PC-9 (cell line): ENCODE results near the gene OR7A10. TPM values are rescaled to one million over a fixed set of nuclear protein-coding genes. Genes with fewer than 3 reads are reported as not detected.
A peak's percentile ranks its signal among the peaks of the same experiment; 100 is the strongest.

Source experiments
- BruUV-seq: library from RNA; stranded (reverse); fragments of 400-500 nt; replicated peaks from 2 replicates; lab custom pipeline; 2021; lab: Mats Ljungman, UMichigan
- CTCF ChIA-PET: fragments of 300-600 bp; sonication (Branson Sonifier 250); formaldehyde crosslinking; loops from one replicate; lab custom pipeline; 2022; ENCODE audit warnings: antibody characterized with exemption; lab: Charles Lee
- POLR2A ChIA-PET: fragments of 300-600 bp; sonication (Branson Sonifier 250); formaldehyde crosslinking; loops from one replicate; lab custom pipeline; 2022; ENCODE audit warnings: antibody characterized with exemption; ENCODE audit not compliant: unreplicated experiment; lab: Charles Lee
- DNase-seq, 2 experiments: peaks; one replicate each; pipeline versions ENCODE4 v3.0.0 to v3.0.0-alpha.2; 2015 to 2022; ENCODE audit warnings: mixed read lengths in 1 of 2
- H2AFZ ChIP-seq: fragments of 200-600 bp; sonication (generic); 2 replicates; pipeline ENCODE4 v1.8.1; 2017; ENCODE audit warnings: antibody characterized with exemption
- H3F3A ChIP-seq: fragments of 200-600 bp; sonication (generic); 2 replicates; pipeline ENCODE4 v1.8.1; 2017; ENCODE audit warnings: antibody characterized with exemption, mild to moderate bottlenecking, low read depth; ENCODE audit not compliant: insufficient read depth
- H3K27ac ChIP-seq: fragments of 200-600 bp; sonication (generic); 2 replicates; pipeline ENCODE4 v1.6.1; 2016; ENCODE audit warnings: mixed run types
- H3K27me3 ChIP-seq: fragments of 200-600 bp; sonication (generic); 2 replicates; pipeline ENCODE4 v1.6.1; 2016; ENCODE audit warnings: low read depth, mixed run types; ENCODE audit not compliant: insufficient read depth
- H3K36me3 ChIP-seq: fragments of 200-600 bp; sonication (generic); 2 replicates; pipeline ENCODE4 v1.6.1; 2016; ENCODE audit warnings: low read depth, mixed run types
- H3K4me1 ChIP-seq: fragments of 200-600 bp; sonication (generic); replicated peaks from 2 replicates; pipeline ENCODE4 v1.6.1; 2016; ENCODE audit warnings: mixed run types; ENCODE audit not compliant: insufficient read depth
- H3K4me2 ChIP-seq: fragments of 200-600 bp; sonication (generic); 2 replicates; pipeline ENCODE4 v1.6.1; 2017; ENCODE audit warnings: mixed run types
- H3K4me3 ChIP-seq: fragments of 200-600 bp; sonication (generic); 2 replicates; pipeline ENCODE4 v1.6.1; 2016; ENCODE audit warnings: mixed run types
- H3K79me2 ChIP-seq: fragments of 200-600 bp; sonication (generic); 2 replicates; pipeline ENCODE4 v1.6.1; 2017; ENCODE audit warnings: low read depth, mixed run types
- H3K9me2 ChIP-seq: fragments of 200-600 bp; sonication (generic); 2 replicates; pipeline ENCODE4 v1.8.1; 2017; ENCODE audit warnings: mild to moderate bottlenecking; ENCODE audit not compliant: insufficient read depth
- H3K9me3 ChIP-seq: fragments of 200-600 bp; sonication (generic); 2 replicates; pipeline ENCODE4 v1.8.1; 2016; ENCODE audit warnings: low read depth; ENCODE audit not compliant: insufficient read depth
- H4K20me1 ChIP-seq: fragments of 200-600 bp; sonication (generic); 2 replicates; pipeline ENCODE4 v1.8.1; 2017; ENCODE audit not compliant: insufficient read depth
- EZH2 ChIP-seq: fragments of 200-600 bp; sonication (generic); IDR thresholded peaks from 2 replicates; pipeline ENCODE4 v1.8.0; 2017; ENCODE audit warnings: antibody characterized with exemption, low read depth
- intact Hi-C: fragments of 100-400 bp; cut with micrococcal nuclease; formaldehyde crosslinking; loops from one replicate; pipeline ENCODE4 v1.10.0; 2022; ENCODE audit not compliant: unreplicated experiment
- total RNA-seq: library from RNA; stranded (reverse); gene quantifications from 2 replicates; pipeline ENCODE4 v1.2.3, GENCODE V29; 2021
- TF ChIP-seq, protein P1 (sequence below): fragments of 200-600 bp; sonication (generic); conservative IDR thresholded peaks from 2 replicates; pipeline ENCODE4 v1.6.1; 2017; ENCODE audit warnings: mixed run types, antibody characterized with exemption, mild to moderate bottlenecking, moderate library complexity

OR7A10 gene
- total RNA-seq, 1 experiment from 2014 or later, result not detected

DNA sequence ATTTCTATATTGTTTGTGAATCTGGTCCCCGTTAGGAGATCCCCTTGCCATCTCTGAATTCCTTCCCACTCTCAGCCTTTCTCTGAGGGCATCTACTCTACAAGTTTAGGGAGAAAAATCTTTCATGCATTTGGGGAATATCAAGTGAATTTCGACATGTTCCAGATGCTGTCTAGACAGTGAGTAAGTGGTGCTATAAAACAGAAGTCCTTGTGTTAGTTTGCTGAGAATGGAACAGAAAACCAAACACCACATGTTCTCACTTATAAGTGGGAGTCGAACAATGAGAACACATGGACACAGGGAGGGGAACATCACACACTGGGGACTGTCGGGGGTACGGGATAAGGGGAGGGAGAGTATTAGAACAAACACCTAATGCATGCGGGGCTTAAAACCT, 5.1 kb downstream of the OR7A10 start:
- H3K4me1 ChIP-seq, result no peaks in the 10 kb centered on the region
- H3K9me3 ChIP-seq, result no peaks in the 10 kb centered on the region; the same call in 1 of the 2 replicates
- no peak overlapping the region for H2AFZ ChIP-seq
- H3K9me2 ChIP-seq, result no peaks in the 10 kb centered on the region
- ChIA-PET CTCF (no interaction called here), POLR2A (no interaction called here)
- no TSS peak for BruUV-seq
- no peak overlapping the region for H3K4me3 ChIP-seq
- H3F3A ChIP-seq, result no peaks in the 10 kb centered on the region
- no peak overlapping the region for H3K4me2 ChIP-seq
- H3K36me3 ChIP-seq, result no peaks in the 10 kb centered on the region
- H3K27me3 ChIP-seq, result peaks cover 45% of the 10 kb centered on the region
- intact Hi-C loops, result no loop called here
- no peak for DNase-seq
- no peak overlapping the region for H3K27ac ChIP-seq
- no peaks in the 10 kb centered on the region for H4K20me1 ChIP-seq
- H3K79me2 ChIP-seq, result no peaks in the 10 kb centered on the region
- no peak for TF ChIP-seq EZH2
- TF ChIP-seq, protein P1, sequence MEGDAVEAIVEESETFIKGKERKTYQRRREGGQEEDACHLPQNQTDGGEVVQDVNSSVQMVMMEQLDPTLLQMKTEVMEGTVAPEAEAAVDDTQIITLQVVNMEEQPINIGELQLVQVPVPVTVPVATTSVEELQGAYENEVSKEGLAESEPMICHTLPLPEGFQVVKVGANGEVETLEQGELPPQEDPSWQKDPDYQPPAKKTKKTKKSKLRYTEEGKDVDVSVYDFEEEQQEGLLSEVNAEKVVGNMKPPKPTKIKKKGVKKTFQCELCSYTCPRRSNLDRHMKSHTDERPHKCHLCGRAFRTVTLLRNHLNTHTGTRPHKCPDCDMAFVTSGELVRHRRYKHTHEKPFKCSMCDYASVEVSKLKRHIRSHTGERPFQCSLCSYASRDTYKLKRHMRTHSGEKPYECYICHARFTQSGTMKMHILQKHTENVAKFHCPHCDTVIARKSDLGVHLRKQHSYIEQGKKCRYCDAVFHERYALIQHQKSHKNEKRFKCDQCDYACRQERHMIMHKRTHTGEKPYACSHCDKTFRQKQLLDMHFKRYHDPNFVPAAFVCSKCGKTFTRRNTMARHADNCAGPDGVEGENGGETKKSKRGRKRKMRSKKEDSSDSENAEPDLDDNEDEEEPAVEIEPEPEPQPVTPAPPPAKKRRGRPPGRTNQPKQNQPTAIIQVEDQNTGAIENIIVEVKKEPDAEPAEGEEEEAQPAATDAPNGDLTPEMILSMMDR, result no peak

DNA sequence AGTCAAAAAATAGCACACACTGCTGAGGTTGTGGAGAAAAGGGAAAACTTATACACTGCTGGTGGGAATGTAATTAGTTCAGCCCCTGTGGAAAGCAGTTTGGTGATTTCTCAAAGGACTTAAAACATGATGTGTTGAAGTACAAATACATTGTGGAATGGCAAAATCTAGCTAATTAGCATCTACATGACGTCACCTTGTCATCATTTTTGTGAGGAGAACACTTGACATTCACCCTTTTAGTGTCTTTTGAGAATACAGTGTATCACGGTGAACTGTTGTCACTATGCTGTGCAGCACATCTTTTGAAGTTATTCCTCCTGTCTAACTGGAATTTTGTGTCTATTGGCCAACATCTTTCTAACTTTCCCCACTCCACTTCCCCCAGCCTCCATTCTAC, 5.6 kb downstream of the OR7A10 start:
- Histone ChIP-seq H3K4me3 (no peak overlapping the region), H3K27me3 (peaks cover 41% of the 10 kb centered on the region), H3K9me2 (no peaks in the 10 kb centered on the region), H2AFZ (no peak overlapping the region), H3K9me3 (no peaks in the 10 kb centered on the region; the same call in 1 of the 2 replicates), H3F3A (no peaks in the 10 kb centered on the region), H3K4me2 (no peak overlapping the region), H3K79me2 (no peaks in the 10 kb centered on the region), H3K36me3 (no peaks in the 10 kb centered on the region), H3K4me1 (no peaks in the 10 kb centered on the region), H3K27ac (no peak overlapping the region), H4K20me1 (no peaks in the 10 kb centered on the region)
- no peak for TF ChIP-seq EZH2
- TF ChIP-seq, protein P1, result no peak
- no TSS peak for BruUV-seq
- CTCF ChIA-PET, result no interaction called here
- intact Hi-C loops, result no loop called here
- POLR2A ChIA-PET, result no interaction called here
- no peak for DNase-seq

DNA sequence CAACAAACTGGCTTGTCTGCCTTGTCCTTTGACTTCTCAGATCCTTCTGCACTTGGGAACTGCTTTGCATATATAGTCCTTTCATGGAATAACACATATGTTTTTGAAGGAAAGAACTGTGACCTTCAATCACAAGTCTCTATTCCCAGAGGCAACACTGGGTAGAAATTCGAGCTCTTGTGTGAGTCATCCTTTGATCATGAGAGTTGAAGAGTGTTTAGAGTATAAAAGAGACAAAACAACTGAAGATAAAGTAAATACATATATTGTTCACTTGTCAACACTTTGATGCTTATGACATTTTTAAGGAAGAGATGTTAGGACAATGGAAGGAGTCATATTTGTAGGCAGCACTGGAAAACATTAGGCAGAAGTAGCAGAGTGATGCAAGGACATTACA, 8.5 kb downstream of the OR7A10 start:
- peak in 1 of 2 experiments; percentile 45 for DNase-seq
- Histone ChIP-seq H3K27me3 (peaks cover 16% of the 10 kb centered on the region), H3K9me3 (no peaks in the 10 kb centered on the region; the same call in 1 of the 2 replicates), H3K27ac (no peak overlapping the region), H3F3A (no peaks in the 10 kb centered on the region), H3K79me2 (no peaks in the 10 kb centered on the region), H4K20me1 (no peaks in the 10 kb centered on the region), H2AFZ (no peak overlapping the region), H3K9me2 (no peaks in the 10 kb centered on the region), H3K4me3 (no peak overlapping the region), H3K4me1 (peaks cover 8% of the 10 kb centered on the region), H3K4me2 (no peak overlapping the region), H3K36me3 (no peaks in the 10 kb centered on the region)
- BruUV-seq, result no TSS peak
- POLR2A ChIA-PET, result no interaction called here
- CTCF ChIA-PET, result no interaction called here
- TF ChIP-seq EZH2, result no peak
- TF ChIP-seq, protein P1, result no peak
- intact Hi-C loops, result no loop called here
